Left lung (tissue), 10 donors: ENCODE measurements around the gene SRPX. TPM values are rescaled to one million over a fixed set of nuclear protein-coding genes. Genes with fewer than 3 reads are reported as not detected.
A peak's percentile ranks its signal among the peaks of the same experiment; 100 is the strongest.

Experiments
- ATAC-seq: fragments of 200-7000 bp; cut with Tn5 transposase; one replicate; pipeline ENCODE4 v1.9.1; 2020; ENCODE audit warnings: moderate library complexity
- DNase-seq, 4 donors: peaks; one replicate each; pipeline ENCODE4 v3.0.0-alpha.2; 2013 to 2020
- H3K27ac ChIP-seq, 2 donors: fragments of 200-600 bp; sonication (generic) in 1 of 2; one replicate each; pipeline versions ENCODE4 v1.5.0 to v1.8.0; 2020 to 2021
- H3K27me3 ChIP-seq, 2 donors: fragments of 200-600 bp; sonication (generic) in 1 of 2; one replicate each; pipeline versions ENCODE4 v1.5.0 to v1.8.0; 2020 to 2021
- H3K36me3 ChIP-seq, 2 donors: fragments of 200-600 bp; sonication (generic) in 1 of 2; one replicate each; pipeline versions ENCODE4 v1.5.0 to v1.8.0; 2020 to 2021
- H3K4me1 ChIP-seq, 2 donors: fragments of 200-600 bp; one replicate each; pipeline ENCODE4 v1.8.0; 2021
- H3K4me3 ChIP-seq, 2 donors: fragments of 200-600 bp; sonication (generic) in 1 of 2; one replicate each; pipeline versions ENCODE4 v1.5.0 to v1.8.0; 2020 to 2021; ENCODE audit warnings: mild to moderate bottlenecking in 1 of 2
- H3K9me3 ChIP-seq, 2 donors: fragments of 200-600 bp; sonication (generic) in 1 of 2; one replicate each; pipeline versions ENCODE4 v1.5.0 to v1.8.0; 2020 to 2021
- CTCF ChIP-seq, 2 donors: fragments of 200-600 bp; sonication (generic) in 1 of 2; IDR thresholded peaks; one replicate each; pipeline versions ENCODE4 v1.5.0 to v1.8.0; 2021; ENCODE audit warnings: antibody characterized with exemption in 2 of 2
- intact Hi-C, 2 donors: fragments of 100-400 bp; cut with DNase I; formaldehyde crosslinking; loops; one replicate each; pipeline versions ENCODE4 v1.11.2 to v1.14.2; 2022
- polyA plus RNA-seq, 6 donors: library from polyadenylated mRNA; unstranded; fragments of 120-200 nt; gene quantifications; one replicate each; pipeline ENCODE4 v1.2.1, GENCODE V29; 2013; ENCODE audit not compliant: insufficient read length in 6 of 6
- total RNA-seq, 2 donors: library from RNA; stranded (reverse); fragmentation: NEBNext Ultra II Directional; extraction: Animal tissue kit (Norgen Biotek cat#: 25700); gene quantifications; one replicate each; pipeline ENCODE4 v1.2.1, GENCODE V29; 2021
- donor health status: DM: no; HTN: yes; CAD: no.
- donor health status: DM: no; HTN: no; CAD: no.

SRPX gene
- total and polyA plus RNA-seq, 8 donors: 27.0 to 54.6 (median 32.3) TPM

- Histone ChIP-seq H3K36me3 (no peaks in the 10 kb centered on the region), H3K27ac (no peak overlapping the region), H3K9me3 (no peaks in the 10 kb centered on the region), H3K27me3 (no peaks in the 10 kb centered on the region), H3K4me3 (no peak overlapping the region), H3K4me1 (no peaks in the 10 kb centered on the region)
- no peak for ATAC-seq
- intact Hi-C loops: no loop called here
- no peak for TF ChIP-seq CTCF (IDR thresholded peaks at IDR 0.05)
- DNase-seq: no peak
These were observed 31.0 kb downstream of the SRPX start for GRCh38 chrX:38189431-38190250.

- Histone ChIP-seq H3K4me3 (no peak overlapping the region), H3K4me1 (no peaks in the 10 kb centered on the region), H3K27ac (no peak overlapping the region), H3K9me3 (no peaks in the 10 kb centered on the region), H3K36me3 (no peaks in the 10 kb centered on the region), H3K27me3 (peaks cover 0 to 6% of the 10 kb centered on the region in 2 donors)
- DNase-seq (no peak), ATAC-seq (no peak)
- TF ChIP-seq CTCF (IDR thresholded peaks at IDR 0.05): no peak
- intact Hi-C loops: no loop called here
These were observed 37.1 kb downstream of the SRPX start for GRCh38 chrX:38183596-38183995.

- H3K9me3 ChIP-seq: no peaks in the 10 kb centered on the region
- no peak overlapping the region for H3K4me3 ChIP-seq
- no peak overlapping the region for H3K27ac ChIP-seq
- no peak for DNase-seq
- H3K36me3 ChIP-seq: no peaks in the 10 kb centered on the region
- peaks cover 0 to 6% of the 10 kb centered on the region in 2 donors for H3K27me3 ChIP-seq
- ATAC-seq: no peak
- TF ChIP-seq CTCF (IDR thresholded peaks at IDR 0.05): no peak
- no peaks in the 10 kb centered on the region for H3K4me1 ChIP-seq
- intact Hi-C loops: no loop called here
These were observed 39.3 kb downstream of the SRPX start for GRCh38 chrX:38181357-38181756.

GRCh38 chrX:38178396-38178795 is 42.3 kb downstream of the SRPX start:
- H3K9me3 ChIP-seq: no peaks in the 10 kb centered on the region
- no peak for TF ChIP-seq CTCF (IDR thresholded peaks at IDR 0.05)
- intact Hi-C loops: loop anchor here in 1 of 2 donors (10.0 kb wide), 1 partner anchor 434 kb away; no protein-coding TSS in a partner anchor

GRCh38 chrX:38175139-38175538 is 45.5 kb downstream of the SRPX start:
- Histone ChIP-seq H3K27ac (no peak overlapping the region), H3K9me3 (no peaks in the 10 kb centered on the region), H3K4me1 (no peaks in the 10 kb centered on the region), H3K27me3 (no peaks in the 10 kb centered on the region), H3K4me3 (no peak overlapping the region), H3K36me3 (no peaks in the 10 kb centered on the region)
- ATAC-seq (peak; percentile 76), DNase-seq (peak in 1 of 4 donors; percentile 40)
- intact Hi-C loops: loop anchor here in 1 of 2 donors (10.0 kb wide), 1 partner anchor 430 kb away; no protein-coding TSS in a partner anchor
- no peak for TF ChIP-seq CTCF (IDR thresholded peaks at IDR 0.05)

More at GRCh38 chrX:38178396-38178795, 42.3 kb downstream of the SRPX start:
- Histone ChIP-seq H3K4me3 (no peak overlapping the region), H3K36me3 (no peaks in the 10 kb centered on the region), H3K27ac (no peak overlapping the region), H3K27me3 (peaks cover 0 to 6% of the 10 kb centered on the region in 2 donors), H3K4me1 (no peaks in the 10 kb centered on the region)
- ATAC-seq (no peak), DNase-seq (no peak)
